GM18507 (cell line): ENCODE data around the gene THNSL1.
"Not testable (repeated sequence)": the region's sequence is repeated elsewhere in the genome, so short reads cannot be mapped to it uniquely, and the experiment has no call there.

ENCODE experiments used
- DNase-seq: peaks from one replicate; pipeline ENCODE4 v3.0.0; 2011; ENCODE audit warnings: low read depth; ENCODE audit not compliant: insufficient read length; ENCODE audit errors: extremely low spot score
- FAIRE-seq: peaks from 2 replicates; lab custom pipeline; 2011; peaks lifted over from hg19 to GRCh38; lab: Jason Lieb, UNC

Gene THNSL1, protein sequence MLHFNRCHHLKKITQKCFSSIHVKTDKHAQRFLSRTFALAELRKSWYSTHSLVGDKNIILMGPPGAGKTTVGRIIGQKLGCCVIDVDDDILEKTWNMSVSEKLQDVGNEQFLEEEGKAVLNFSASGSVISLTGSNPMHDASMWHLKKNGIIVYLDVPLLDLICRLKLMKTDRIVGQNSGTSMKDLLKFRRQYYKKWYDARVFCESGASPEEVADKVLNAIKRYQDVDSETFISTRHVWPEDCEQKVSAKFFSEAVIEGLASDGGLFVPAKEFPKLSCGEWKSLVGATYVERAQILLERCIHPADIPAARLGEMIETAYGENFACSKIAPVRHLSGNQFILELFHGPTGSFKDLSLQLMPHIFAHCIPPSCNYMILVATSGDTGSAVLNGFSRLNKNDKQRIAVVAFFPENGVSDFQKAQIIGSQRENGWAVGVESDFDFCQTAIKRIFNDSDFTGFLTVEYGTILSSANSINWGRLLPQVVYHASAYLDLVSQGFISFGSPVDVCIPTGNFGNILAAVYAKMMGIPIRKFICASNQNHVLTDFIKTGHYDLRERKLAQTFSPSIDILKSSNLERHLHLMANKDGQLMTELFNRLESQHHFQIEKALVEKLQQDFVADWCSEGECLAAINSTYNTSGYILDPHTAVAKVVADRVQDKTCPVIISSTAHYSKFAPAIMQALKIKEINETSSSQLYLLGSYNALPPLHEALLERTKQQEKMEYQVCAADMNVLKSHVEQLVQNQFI

DNA sequence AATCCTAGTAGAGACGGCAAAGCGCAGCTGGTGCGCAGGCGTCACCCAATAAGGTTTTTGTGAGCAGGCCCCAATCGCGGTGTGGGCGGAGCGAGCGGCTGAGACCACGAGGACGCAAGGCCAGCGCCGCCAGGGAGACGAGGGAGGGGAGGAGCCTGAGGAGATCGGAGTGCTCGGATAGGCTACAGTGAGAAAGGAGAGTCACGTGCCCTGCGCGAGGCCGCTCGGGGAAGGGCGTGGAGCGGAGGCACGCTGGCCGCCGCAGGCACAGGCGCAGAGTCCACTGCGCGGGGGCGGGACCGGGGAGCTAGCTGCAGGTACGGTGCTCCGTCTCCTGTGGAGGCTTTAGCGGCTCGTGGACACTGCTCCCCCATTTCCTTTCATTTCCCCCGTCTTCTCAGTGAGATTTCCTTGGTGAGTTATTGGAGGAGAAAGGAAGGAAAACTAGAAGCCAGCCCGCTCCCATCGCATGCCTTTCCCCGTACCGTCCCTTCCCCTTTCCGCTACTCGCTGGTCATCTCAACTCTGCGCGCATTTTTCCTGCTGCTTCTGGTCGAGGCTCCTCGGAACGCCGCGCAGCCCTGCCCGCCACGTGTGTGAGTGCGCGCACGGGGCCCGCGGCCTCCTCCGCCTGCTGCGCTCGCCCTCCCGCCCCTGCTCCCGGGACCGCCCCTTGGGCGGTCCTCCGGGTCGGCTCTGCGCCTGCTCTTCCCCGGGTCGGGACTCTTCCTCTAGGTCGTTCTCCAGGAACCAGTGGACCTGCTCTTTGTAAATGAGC is at the start of gene THNSL1:
Gene THNSL1 (plus strand): TSS at position 237 of the 778 bp plus-strand sequence. CDS start 6,612 bp downstream, outside the sequence.
- DNase-seq (peak; percentile 95), FAIRE-seq (peak; percentile 99)

DNA sequence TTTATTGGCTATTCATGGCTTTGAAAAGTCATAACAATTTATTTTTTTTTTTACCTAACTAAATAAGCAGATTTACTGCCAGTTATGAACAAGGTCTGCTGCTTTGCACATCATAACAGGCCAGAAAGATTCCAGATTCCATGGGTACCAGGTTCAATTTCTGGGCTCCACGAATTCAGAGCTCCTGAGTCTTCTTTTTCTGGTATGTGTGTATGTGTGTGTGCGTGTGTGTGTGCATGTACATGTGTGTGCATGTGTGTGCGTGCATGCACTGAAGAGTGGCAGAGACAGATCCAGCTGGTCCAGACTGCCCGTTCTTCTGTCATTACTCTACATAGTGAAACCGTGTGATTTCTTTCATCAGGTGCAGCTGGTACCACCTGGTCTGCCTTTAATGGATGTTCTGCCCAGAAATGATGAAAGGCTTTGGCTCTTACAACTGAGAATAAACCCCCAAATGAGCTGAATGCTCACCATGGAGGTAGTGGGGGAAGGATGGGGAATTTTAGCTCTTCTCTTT is 49.4 kb upstream of the THNSL1 start:
- no peak for FAIRE-seq
- DNase-seq, result no peak

DNA sequence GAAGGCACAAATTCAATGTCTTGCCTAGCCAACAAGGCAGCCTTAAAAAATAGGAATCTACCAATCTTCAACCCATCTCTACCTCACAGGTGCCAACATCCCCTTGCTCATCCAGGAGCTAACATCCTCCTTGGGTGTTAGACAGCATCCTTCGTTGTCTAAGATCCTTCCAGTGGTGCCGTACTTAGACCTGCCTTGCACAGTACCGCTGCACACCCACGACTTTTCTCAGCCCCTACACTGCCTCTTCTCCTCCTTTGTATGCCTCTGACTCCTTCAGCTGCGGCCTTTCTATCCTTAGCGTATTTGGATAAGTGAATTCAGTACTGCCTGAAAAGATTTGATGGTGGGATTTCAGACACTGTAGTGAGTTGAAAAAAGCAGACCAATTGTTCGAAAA is 48.1 kb upstream of the THNSL1 start:
- FAIRE-seq, result no peak
- DNase-seq, result no peak

DNA sequence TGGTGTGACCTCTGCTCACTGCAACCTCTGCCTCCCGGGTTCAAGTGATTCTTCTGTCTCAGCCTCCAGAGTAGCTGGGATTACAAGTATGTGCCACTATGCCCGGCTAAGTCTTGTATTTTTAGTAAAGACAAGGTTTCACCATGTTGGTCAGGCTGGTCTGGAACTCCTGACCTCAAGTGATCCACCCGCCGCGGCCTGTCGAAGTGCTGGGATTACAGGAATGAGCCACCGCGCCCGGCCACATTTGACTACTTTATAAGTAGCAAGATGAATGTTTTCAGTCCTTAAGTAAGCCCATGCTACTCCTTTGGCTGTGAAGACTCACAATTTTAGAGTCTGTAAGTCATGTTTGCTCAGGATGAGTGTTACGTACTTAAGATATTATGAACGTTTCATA is 47.5 kb upstream of the THNSL1 start:
- not testable (repeated sequence) for FAIRE-seq, DNase-seq

DNA sequence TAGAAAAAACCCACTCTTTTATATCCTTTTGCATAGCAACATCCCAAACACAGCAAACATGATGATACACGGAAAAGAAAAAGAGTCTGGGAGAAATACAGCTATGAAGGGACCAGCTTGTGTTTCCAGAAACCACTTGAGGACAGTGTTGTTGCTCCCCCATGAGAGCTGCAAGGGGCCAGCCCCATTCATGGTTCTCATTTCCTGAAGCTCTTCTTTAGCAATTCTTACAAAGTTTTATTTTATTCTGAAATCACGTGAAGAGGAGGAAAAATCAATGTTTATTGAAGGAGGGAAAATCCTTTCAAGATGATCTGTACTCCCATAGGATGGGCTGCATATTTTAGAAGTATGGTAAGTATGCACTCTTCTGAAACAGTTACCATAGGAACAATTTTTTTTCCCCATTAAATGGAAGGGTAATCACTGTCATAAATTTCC is 46.6 kb upstream of the THNSL1 start:
- no peak for DNase-seq
- FAIRE-seq, result no peak

DNA sequence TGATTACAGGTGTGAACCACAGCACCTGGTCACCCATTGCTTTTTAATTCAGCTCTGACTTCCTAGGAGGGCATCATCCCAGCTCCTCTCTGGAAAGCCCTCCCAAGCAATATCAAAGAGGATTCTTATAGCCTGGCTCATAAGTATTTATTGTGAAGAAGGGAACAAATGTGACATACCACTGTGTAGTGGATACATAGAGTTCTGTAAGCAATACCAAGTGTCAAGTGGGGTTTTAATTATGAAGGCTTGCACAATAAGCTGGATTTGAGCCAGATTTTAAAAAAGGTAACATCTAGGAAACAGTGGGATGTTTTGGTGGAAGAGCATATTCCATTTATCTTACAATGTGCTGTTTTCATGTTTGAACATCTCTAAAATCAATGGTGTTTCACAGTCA is 45.0 kb upstream of the THNSL1 start:
- DNase-seq (no peak), FAIRE-seq (no peak)

DNA sequence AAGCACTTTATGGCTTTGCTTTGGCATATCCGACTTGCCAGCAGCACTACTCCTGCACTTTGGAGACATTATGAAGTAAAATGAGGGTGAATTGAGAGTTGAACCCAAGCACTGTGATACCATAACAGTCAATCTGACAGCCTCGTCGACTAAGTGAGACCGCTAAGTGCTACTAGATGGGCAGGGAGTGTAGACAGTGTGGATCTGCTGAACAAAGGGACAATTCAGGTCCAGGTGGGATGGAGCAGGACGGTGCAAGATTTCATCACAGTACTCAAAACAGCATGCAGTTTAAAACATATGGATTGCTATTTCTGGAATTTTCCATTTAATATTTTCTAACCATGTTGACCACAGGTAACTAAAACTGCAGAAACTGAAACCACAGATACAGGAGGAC is 43.2 kb upstream of the THNSL1 start:
- FAIRE-seq, result no peak

DNA sequence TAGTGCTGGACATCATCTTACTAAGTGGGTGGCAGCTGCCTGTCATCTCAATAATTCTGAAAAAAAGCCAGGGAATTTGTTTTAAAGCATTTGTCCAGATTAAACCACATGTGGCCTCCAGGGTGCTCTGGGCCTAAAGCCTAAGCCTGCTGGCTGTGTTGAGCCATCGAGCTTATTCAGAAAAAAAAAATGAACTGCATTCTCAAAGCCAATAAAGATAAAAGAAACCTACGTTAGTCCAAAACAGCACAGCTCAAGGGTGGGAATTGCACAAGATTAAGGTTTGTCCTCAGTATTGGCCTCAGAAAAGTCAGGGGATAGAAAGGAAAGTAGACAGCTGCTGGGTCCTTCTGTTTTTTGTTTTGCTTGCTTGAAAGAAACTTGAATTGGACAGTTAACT is 41.4 kb upstream of the THNSL1 start:
- DNase-seq (no peak), FAIRE-seq (no peak)

More for the DNA sequence above, 43.2 kb upstream of the THNSL1 start:
- DNase-seq, result no peak

DNA sequence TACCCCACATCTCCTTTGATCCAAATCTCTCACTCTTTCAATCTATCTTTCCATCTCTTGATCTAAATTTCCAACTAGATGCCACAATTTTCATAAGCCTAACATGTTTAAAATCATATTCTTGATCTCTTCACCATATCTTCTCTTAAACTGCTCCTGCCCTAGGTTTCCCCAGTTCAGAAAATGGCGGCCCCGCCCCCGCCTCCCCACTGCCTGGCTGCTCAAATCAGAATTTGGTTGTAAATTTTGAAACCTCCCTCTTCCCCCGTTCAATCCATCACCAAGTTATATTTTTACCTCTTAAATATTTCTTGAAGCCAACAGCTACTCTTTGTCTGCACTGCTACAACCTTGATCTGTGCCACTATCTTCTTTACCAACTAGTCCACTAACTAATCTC is 36.7 kb upstream of the THNSL1 start:
- no peak for DNase-seq
- no peak for FAIRE-seq

DNA sequence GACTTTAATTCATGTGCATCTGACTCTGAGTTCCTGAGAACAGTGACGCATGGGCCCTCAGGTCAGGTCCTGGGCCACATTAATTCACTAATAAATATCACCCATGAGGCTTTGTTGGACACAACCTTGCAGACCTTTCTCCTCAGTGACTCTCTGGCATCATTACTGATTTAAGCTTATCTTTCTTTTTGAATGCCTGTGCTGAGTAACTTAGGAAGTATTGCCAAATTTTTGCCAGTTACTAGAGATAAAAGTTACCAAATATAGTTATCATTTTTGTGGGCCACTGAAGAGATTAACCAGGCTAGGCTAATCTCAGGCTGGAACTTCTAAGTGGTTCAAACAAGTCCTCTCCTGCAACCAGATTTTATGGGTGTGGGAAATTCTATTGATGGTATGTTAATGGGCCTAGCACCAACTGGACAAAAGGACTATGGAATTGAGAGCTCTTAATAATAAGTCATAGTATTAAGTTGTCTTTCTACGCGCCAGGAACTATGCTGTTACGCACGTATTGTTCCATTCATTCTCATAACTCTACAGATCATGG is 35.2 kb upstream of the THNSL1 start:
- DNase-seq (no peak), FAIRE-seq (no peak)

DNA sequence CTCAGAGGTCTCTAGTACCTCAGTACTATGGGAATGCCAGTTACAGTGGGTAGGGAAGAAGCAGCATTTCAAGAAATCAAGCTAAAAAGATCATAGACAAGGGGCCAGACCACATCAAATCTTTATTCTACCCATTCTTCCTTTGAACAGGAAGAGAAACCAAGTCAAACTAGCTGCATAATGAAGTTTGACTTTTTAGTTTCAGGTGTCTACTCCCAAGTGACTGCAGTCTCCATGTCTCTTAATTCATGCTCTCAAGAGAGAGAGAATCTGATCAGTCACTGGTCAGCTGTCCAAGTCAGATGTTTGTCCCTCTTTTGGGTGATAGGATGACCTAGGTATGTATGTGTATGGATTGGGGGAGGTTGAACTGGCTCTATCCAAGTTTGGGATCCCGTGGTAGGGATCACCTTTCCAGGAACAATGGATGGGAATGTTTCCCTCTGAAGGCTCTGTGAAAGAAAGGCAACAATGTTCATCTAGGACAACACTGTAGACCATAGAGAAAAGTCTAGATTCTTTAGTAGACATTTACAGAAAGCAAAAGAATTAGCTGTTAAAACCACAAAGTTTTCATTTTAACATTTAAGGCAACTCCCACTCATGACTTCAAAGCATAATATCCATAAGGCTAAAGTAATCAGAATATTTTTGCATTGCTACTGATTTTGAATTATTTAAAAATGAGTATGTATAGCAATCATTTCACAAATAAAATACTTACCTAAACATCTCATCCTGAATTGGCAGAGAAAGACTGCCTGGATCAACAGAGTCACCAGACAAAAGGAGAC is 33.9 kb upstream of the THNSL1 start:
- FAIRE-seq, result peak; percentile 63
- no peak for DNase-seq

DNA sequence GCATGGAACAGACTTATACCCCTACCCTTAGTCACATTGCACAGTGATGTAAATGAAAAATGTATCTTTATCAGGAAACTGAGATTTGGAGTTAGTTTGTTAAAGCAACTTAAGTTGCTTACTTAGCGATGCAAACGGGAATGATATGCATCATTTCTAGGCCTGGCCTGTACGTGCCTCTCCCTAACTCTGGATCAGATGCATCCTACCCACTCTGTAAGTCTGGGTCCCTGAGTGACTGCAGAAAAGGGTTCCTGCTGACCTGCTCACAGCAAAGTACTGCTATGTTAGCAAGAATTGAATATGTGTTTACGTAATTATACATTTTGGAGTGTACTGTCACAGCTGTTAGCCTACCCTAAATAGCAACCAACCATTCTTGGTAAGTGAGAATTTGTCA is 33.3 kb upstream of the THNSL1 start:
- DNase-seq (no peak), FAIRE-seq (no peak)

DNA sequence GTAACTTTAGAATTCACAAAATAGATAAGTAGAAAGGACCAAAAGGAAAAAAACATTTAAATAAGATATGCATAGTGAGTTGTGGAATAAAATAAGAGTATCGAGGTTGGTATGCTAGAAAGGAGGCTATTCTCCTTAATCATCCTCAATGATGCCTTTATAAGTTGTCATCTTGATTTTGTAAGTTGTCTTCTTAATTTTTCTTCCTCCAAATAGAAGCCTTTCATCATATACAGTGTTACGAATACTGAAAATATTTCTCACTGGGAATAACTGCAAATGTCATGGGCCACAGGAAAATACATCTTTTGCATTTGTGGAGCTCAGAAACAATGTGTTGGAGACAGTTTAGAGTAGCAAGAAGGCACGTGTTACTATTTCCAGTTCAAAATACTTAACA is 32.5 kb upstream of the THNSL1 start:
- DNase-seq, result no peak
- FAIRE-seq, result no peak

DNA sequence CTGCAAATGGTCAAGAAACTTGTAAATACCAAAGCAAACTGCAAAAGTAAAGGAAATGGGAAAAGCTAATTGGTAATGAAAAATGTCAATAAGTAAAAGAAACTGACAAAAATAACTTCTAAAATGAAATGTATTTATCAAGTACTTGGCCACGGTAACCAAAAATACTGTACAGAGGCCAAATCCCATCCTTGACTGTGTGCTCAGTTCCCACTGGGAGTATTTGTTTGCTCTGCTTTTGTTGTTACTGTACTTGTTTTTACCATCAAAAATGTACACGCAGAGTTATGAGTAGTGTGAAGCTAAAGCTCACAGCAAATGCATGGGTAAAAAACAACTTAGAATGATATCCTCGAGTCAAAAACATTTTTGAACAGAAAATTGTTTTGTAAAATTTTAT is 31.5 kb upstream of the THNSL1 start:
- DNase-seq (no peak), FAIRE-seq (no peak)

DNA sequence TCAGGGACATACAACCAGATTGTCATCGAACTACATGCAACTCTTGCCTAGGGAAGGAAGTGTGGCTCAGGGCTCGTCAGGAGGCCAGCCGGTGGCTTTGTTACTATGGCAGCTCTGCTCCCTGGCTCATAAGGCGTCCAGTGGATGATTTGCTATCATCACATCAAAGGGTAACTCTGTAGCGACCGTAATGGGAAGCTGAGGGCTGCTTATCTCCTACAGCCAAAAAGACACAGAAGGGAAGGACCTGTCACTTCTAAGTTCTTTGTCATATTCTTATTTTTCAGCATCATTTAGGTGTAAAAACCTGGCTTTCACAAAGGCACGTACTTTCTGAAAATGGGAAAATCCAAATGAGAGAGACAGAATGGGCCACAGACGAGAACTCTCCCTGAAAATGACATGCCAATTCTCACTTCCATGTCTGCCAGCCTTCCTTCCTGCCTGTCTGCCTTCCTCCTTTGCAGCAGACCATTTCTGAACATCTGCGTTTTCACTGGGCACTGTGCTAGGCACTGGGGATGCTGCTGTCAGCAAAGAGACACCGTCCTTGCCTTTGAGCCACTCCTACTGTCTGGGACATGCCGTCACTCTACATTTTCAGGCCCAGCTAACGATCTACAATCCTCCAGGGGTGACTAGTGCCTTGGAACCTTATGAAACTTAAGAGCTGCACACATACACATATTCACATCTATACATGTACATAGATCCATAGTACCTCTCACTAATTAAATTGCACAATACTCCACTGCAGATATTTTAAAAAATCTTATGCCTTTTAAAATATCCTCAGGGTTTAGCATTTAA is 27.4 kb upstream of the THNSL1 start:
- no peak for FAIRE-seq

DNA sequence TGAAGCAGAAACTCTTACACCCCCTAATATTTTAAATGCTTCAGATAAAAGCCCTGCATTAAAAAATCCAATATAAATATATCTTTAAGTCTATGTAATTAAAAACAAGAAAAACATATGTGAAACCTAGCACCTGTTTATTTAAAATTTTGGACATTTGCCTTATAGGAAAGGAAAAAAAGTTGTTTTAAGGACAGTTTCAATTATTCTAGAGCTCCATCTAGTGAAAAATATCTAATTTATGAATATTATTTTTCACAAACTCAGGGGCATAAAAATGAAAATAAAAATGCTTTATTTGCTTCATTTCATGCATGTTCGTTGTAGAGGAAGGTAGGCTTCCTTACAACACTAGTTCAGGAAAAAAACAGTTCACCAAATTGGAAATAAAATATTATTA is 26.5 kb upstream of the THNSL1 start:
- FAIRE-seq, result no peak
- no peak for DNase-seq

More for the DNA sequence above, 27.4 kb upstream of the THNSL1 start:
- DNase-seq, result no peak

DNA sequence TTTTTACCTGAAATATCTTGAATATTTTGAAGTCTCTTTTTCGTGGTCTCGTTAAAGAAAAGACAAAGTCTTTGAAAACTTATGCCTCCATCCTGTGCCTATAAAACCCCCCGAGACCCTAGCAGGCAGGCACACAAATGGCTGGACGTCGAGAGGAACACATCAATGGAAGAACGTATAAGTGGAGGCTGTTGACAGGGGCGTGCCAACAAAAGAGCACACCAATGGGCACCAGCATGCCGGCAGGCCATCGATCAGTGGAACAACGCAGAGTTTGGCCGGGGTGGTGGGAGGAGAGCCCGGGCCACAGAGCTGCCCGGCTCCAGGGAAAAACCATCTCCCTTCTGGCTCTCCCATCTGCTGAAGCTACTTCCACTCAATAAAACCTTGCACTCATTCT is 25.1 kb upstream of the THNSL1 start:
- DNase-seq (no peak), FAIRE-seq (no peak)

DNA sequence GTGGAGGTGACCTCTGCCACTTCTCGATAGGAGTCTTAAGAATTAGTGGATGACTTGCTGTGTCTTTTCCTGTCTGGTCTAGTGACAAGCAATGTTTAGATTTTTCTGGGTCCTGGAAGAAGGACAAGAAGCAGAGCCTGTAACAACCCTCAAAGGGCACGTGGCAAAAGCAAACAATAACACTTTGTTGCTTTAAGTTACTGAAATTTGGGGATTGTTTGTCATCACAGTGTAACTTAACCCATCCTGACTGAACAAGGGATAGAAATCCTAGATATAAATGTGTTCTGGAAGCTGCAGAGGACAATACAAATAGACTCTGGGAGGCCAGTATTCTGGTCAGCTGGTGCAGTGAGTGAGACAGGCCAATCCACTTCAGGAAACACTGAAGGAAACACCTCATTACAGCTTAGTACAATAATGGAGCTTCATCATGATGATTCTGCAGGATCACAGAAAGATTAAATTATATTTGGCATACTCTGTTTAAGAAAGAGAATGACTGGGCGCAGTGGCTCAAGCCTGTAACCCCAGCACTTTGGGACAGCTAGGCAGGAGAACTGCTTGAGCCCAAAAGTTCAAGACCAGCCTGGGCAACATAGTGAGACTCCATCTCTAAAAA is 23.8 kb upstream of the THNSL1 start:
- no peak for FAIRE-seq
- no peak for DNase-seq
